Measurements from ENCODE around the gene HMGN5.

Gene HMGN5

GRCh38 chrX:81201671-81202455, at the start of gene HMGN5, which contains the start of gene SH3BGRL:
Gene HMGN5, minus strand, starts transcription at chrX:81201913. Its CDS starts 80,364 bp downstream, at chrX:81121549.
Gene SH3BGRL, plus strand, starts transcription at chrX:81202102. Its CDS starts 99 bp downstream, at chrX:81202201.
- DNase-seq (ENCODE audit: low spot score): no peak

DNA sequence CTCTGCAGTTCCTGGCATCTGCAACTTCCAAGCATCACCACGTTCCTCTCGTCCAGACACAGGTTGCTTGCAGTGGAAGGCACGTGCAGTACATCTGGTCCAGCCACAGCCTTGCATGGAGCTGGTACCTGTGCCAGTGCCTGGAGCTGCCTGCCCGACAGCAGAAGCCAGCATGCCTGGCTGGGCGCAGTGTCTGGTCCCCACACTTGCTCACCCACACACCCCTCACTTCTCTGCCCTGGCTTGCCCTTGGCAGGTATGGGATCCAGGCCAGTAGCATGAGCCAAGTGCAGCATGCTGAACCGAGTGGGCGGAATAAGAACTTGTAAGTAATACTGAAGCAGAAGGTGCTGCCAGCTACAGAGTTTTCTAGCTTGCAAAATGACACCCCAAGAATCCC, 40.0 kb upstream of the HMGN5 start:
- DNase-seq (ENCODE audit: low spot score): no peak

- no peak for DNase-seq (ENCODE audit: low spot score)
Observed at GRCh38 chrX:81240701-81241331, 39.1 kb upstream of the HMGN5 start.

DNA sequence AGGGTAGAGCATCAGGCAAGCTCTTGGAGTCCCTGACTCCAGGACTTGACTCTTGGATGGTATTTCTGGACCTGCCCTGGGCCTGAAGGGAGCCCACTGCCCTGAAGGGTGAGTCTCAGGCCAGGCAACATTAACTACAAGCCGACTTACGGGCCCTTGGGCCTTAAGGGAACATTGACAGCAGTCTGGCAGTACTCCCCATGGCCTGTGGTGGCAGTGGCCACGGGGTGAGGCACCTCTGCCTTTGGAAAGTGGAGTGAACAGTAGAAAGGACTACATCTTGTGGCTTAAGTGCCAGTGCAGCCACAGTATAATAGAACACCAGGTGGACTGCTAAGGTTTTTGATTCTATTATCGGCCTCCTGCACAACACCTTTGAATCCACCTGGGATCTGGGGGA, 36.5 kb upstream of the HMGN5 start:
- no peak for DNase-seq (ENCODE audit: low spot score)

GRCh38 chrX:81237516-81237915, 35.8 kb upstream of the HMGN5 start:
- no peak for DNase-seq (ENCODE audit: low spot score)

- no peak for DNase-seq (ENCODE audit: low spot score)
Observed at GRCh38 chrX:81232218-81232617, 30.5 kb upstream of the HMGN5 start.

DNA sequence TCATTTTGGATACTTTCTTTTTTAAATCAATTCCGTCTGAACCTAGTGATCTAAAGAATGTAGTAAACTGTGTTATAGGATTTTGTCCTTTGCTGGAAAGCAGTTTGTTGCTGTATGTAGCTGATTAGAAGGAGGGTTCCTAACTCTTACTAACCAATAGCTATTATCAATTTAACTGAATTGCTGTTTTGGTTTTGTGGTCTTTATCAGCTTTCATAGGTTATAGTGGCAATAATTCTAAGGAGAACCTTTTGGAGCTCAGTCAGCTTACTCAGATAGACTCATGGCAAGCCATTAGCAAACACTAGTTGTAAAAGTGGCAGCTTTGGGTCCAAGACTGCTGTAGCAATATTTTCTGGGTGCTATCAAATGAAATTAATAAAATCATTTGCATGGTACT, 29.8 kb upstream of the HMGN5 start:
- no peak for DNase-seq (ENCODE audit: low spot score)

GRCh38 chrX:81229901-81230300, 28.2 kb upstream of the HMGN5 start:
- no peak for DNase-seq (ENCODE audit: low spot score)

GRCh38 chrX:81229229-81229628, 27.5 kb upstream of the HMGN5 start:
- no peak for DNase-seq (ENCODE audit: low spot score)

DNA sequence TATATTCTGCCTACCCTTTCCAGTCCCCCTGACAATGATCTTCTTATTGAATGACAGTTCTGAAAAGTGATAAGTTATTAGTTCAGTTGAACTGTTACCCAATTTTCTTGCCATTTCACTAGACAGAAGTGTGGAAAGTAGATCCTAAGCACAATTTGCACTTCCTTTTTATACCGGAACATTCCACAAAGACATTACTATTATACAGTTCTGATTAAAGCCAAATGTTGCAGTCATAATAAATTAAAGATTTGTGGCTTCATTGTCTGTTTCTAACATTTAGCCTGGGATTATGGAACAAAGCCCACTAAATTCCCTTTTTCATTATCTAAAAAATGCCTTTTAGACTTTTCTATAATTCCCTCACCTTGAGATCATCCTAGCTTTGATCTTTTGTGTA, 14.0 kb upstream of the HMGN5 start:
- DNase-seq (ENCODE audit: low spot score): no peak

DNA sequence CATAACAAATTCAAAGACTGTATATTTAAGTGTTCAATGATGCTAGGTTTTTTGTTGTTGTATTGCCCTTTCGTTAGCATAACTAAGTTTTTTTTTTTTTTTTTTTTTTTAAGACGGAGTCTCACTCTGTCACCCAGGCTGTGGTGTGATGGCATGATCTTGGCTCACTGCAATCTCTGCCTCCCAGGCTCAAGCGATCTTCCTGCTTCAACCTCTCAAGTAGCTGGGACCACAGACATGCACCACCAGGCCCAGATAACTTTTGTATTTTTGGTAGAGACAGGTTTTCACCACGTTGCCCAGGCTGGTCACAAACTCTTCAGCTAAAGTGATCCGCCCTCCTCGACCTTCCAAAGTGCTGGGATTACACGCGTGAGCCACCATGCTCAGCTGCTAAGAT, 7.2 kb upstream of the HMGN5 start:
- no peak for DNase-seq (ENCODE audit: low spot score)

DNA sequence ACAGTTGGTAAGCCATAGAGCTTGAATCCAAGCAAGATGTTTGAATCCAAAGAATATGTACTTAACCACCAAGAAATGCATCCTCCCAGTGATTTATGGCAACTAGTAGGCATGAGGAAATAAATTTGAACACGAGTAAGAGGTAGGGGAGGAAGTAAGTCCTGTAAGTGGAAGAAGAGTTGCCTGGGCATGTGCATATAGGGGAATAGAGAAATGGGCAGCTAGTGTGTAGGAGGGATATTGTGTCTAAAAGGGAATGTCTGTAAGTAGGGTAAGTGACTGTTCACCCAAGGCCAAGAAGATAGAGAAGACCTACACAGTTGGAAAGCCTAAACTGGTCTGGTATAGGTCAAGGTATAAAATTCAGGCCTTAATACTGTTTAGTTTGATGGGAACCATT, 4.8 kb upstream of the HMGN5 start:
- no peak for DNase-seq (ENCODE audit: low spot score)

- no peak for DNase-seq (ENCODE audit: low spot score)
Observed at GRCh38 chrX:81205551-81205950, 3.8 kb upstream of the HMGN5 start.

DNA sequence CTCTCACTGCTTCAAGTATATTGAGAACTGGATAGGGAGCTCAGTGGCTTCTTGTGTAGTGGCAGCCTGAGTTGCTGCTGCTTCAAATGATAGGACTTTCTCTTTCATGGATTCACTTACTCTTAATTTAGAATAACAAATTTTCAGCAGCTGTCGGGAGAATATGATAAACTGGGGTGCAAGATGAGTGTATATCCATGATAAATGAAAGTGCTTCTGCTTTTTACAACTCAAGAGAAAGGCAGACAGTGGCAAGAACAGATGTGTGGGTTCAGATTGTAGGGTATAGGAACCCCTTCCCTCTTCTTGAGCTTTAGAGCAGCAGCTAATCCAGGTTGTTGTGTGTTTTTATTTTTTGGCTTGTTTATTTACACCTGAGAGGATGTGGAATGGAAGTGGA, 1.2 kb upstream of the HMGN5 start:
- DNase-seq (ENCODE audit: low spot score): no peak

- no peak for DNase-seq (ENCODE audit: low spot score)
Observed at GRCh38 chrX:81202456-81202819, 725 bp upstream of the HMGN5 start.

- DNase-seq (ENCODE audit: low spot score): no peak
Observed at GRCh38 chrX:81201071-81201470, 642 bp downstream of the HMGN5 start.

- DNase-seq (ENCODE audit: low spot score): no peak
Observed at GRCh38 chrX:81195712-81196111, 6.0 kb downstream of the HMGN5 start.

DNA sequence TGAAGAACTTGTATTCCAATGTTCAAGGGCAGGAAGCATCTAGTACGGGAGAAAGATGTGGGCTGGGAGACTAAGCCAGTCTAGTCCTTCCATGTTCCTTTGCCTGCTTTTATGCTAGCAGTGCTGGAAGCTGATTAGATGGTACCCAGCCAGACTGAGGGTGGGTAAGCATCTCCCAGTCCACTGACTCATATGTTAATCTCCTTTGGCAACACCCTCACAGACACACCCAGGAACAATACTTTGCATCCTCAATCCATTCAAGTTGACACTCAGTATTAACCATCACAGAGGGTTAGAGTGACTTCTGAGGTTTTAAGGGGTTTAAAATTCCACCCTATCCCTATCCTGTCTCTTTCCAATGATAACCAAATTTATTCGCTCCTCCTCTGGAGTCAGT, 6.5 kb downstream of the HMGN5 start:
- DNase-seq (ENCODE audit: low spot score): no peak

GRCh38 chrX:81174286-81174685, 27.4 kb downstream of the HMGN5 start:
- DNase-seq (ENCODE audit: low spot score): no peak

- DNase-seq (ENCODE audit: low spot score): no peak
Observed at GRCh38 chrX:81168391-81168790, 33.3 kb downstream of the HMGN5 start.

DNA sequence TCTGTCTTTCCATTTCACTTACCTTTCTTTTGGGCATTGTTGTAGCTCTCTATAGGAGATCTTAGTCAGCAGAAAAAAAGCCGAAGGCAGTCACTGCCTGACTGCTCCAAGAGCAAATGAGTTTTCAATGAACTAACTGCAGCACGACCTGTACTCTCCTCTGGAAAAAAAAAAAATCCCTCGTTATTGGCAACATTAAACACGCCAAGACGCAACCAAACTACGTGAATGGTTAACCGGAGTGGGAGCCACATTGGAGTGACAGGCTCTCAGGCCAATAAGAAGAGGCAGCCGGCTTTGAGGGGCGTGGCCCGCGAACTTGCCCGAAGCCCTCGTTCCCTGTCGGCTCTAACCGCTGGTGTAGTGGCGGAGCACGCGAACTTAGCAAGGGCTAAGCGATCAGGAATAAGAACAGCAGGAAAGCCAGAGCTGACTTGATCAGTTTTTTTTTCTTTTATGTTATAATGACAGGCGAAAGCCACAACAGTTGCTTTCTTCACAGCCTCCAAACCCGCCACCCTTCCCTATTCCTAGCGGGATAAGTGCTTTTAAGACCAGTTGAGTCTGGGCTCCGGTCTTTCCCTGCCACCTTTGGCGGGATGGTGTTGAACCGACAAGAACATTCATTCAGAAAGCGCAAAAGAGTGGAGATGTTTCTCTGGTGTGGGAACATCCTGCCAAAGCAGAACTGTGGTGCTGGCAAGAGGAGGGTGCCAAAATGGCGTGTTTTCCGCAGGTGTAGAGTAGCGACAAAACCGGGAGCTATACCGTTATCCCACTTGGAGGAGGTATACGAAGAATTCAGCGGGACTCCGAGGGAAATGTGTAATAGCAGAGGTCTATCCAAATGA, 80.0 kb downstream of the HMGN5 start:
- DNase-seq (ENCODE audit: low spot score): peak; percentile 0

GRCh38 chrX:81120936-81121371, 80.8 kb downstream of the HMGN5 start:
- no peak for DNase-seq (ENCODE audit: low spot score)
